HT1080 (cell line): Measurements from ENCODE around the gene ARID1B. TPM values are rescaled to one million over a fixed set of nuclear protein-coding genes. Genes with fewer than 3 reads are reported as not detected.

Experiments
- DNase-seq: peaks from one replicate; pipeline ENCODE4 v3.0.0-alpha.2; 2015; ENCODE audit warnings: low read depth
- total RNA-seq: library from RNA; depleted of rRNA; stranded (reverse); fragments of >200 nt; shearing (Covaris generic); gene quantifications from 2 replicates; pipeline ENCODE4 v1.2.3, GENCODE V29; 2014

ARID1B gene
- total RNA-seq, 1 experiment from 2014 or later, result 11.2 TPM

DNA sequence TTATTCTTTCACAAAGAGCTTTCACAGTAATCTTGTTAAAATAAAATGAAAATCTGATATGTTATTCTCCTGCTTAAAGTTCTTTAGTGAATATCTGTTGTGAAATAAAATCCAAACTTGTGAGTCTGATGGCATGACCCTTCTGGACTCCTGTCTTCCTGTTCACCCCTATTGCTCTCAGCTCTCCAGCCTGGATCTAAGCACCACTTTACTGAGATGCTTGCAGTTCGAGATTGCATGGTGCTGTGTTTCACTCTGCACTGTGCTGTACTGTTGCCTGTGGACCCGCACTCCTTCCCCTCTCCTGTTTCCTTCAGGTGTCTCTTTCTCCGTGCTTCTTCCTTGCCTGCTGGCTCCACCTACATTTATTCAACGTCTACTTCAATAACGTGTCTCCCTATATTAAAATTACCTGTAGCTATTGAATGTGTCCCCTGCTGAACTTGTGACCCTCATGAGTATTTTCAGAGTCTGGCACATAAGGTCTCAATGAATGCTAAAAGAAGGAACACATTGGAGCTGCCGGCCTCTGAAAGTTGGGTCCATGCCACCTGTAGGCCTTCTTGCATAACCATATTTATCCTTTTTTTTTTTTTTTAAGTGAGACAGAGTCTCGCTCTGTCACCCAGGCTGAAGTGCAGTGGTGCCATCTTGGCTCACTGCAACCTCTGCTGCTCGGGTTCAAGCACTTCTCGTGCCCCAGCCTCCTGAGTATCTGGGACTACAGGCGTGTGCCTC is 100.1 kb downstream of the ARID1B start:
- no peak for DNase-seq

DNA sequence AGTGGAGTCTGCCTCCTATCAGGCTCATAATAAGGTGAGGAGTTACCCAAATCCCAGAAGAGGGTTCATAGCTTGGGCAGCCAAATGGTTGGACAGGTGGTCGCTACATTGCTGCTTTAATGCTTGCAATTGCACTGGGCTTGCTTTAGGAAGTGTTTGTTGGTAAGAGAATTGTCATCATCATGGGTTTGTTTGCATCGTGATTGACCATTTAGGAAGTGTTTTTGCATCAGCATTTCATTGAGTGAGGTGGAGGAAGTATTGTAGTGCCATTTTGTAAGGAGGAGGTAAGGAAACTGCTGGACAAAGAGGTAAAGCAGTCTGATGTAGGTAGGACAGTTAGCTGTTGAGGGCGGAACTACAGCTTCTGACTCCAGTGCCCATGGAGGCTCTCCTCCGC is 101.5 kb downstream of the ARID1B start:
- no peak for DNase-seq

- no peak for DNase-seq
Observed at GRCh38 chr6:156879186-156879585, 102.0 kb downstream of the ARID1B start.

GRCh38 chr6:156879591-156879990 is 102.4 kb downstream of the ARID1B start:
- DNase-seq, result no peak

- no peak for DNase-seq
Observed at GRCh38 chr6:156880913-156881312, 103.7 kb downstream of the ARID1B start.

GRCh38 chr6:156881687-156882629 is 104.8 kb downstream of the ARID1B start:
- DNase-seq, result no peak

DNA sequence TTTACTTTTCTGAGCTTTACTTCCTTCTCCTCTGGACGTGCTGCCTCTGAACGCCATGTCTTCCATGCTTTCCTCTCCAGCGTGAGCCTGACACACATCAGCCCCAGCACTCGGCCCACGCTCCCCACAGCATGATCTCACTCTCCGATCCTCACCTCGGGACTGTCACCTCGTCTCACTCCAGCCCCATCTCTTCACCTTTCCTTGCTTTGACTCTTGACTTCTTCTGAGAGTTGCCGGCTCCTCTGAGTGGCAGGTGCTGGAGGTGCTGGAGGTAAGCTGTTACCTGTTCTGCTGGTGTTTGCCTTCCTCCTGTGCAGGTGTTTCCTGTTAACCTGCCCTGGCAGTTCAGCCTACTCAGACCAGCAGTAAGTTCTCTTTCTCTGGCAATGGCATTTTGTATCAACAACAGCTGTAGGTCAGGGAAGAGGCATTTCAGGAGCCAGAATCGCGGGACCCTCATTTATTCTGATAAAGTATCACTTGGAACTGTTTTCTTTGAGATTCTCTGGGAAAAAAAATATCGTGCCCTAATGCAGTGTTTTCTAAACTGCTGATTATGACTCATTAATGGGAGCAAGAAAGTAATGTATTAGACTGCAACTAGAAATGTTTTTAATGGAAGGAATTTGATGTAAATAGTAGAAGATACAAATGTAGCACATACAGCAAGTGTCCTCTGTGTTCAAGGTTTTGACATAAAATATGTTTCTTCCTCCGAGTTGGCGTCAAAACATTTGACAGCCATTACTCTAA is 106.5 kb downstream of the ARID1B start:
- DNase-seq, result no peak

- DNase-seq, result no peak
Observed at GRCh38 chr6:156884306-156884705, 107.1 kb downstream of the ARID1B start.

DNA sequence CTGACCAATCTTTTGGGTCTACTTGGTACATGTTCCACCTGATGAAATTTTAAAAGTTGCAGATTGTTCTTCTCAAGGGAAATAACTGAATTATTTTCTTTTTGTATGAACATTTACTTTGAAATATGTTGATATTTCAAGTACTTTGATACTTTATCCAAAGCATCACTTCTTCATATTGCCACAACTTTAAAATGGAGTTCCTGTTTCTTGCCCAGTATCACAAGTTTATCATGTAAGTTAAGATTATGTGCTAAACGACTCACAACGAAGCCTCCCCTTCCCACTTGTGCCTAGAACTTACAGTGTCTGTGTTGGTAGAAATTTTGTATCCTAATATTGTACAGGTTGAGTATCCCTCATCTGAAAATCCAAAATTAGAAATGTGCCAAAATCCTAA is 108.4 kb downstream of the ARID1B start:
- no peak for DNase-seq

DNA sequence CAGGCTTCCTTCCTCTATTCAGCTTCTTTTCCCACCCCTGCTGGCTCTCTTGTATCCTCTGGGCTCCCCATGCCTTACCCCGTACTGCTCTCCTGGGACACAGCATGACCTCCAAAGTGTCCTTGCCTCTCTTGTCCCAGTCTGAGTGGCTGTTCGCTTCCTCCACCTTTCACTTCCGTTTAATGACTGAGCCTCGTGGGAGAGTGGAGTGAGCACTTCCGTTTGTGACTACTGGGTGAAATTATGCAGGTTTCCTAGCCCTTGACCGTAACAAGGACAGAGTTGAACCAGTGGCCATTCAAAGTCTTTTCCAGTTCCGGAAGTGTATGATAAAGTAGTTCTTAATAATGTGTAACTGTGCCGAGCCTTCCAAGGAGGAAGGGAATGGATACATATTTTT is 109.2 kb downstream of the ARID1B start:
- DNase-seq, result peak; percentile 75

DNA sequence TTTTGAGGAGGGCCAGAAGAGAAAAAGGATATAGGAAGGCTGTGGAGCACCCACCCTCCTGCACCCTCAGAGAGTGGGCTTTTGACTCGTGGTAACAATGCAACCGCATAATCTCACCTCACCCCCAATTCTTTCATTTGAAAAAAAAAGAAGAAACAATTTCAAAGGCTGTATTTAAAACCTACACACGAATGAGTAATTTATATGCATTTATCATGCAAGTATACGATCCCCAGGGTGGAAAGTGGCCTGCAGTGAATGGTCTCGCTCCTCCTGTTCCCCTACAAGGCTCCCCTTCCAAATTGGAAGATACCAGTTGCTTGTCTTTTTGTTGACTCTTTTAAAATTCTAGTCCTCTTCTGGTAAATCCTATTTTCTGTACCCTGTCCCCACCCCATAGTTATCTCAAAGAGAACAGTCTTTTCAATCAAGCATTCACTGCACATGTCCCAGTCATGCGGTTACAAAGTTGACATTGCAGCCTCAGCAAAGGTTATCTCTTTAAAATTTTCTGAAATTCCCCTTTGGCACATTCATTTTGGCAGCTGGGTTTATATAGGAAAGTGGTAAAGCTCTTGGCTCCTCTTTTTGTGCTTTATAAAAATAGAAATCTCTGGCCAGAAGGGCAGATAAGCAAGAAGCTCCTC is 110.6 kb downstream of the ARID1B start:
- no peak for DNase-seq

GRCh38 chr6:156889469-156889868 is 112.3 kb downstream of the ARID1B start:
- no peak for DNase-seq

DNA sequence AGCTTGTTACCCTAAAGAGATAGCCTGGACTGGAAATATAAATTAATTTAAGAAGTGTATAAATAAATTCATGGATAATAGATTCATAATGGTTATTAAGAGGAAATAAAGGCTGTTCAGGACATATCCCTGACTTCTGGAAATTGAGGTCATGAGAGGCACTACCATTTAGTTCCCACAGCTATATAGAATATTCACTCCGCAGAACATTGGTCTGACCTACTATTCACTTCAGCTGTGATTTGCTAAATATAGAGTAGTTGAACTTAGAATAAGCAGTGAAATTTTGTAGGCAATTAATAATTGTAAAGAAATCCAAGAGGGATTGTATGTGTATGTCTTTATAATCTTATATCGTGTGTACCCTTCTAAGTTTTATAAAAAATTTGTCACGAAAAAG is 112.8 kb downstream of the ARID1B start:
- no peak for DNase-seq

- no peak for DNase-seq
Observed at GRCh38 chr6:156890627-156891314, 113.6 kb downstream of the ARID1B start.

- no peak for DNase-seq
Observed at GRCh38 chr6:156897907-156898531, 120.8 kb downstream of the ARID1B start.

DNA sequence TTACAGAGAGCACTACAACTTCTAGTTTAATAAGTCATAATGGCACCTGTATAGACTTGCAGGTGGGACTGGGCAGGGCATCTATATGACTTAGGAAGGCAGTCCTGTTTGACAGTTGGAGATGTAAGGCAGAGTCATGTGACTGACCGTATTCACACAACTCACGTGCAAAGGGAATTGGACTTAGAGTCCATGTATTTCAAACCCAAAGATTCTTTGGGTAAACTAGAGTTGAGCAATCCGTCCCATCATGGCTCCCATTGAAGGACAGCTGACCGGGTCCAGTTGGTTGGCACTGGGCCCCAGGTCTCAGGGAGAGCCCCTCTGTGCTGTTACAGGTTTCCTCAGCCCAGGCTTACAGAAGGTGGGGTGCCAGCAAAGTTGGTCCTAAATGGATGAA is 121.9 kb downstream of the ARID1B start:
- DNase-seq, result no peak

- no peak for DNase-seq
Observed at GRCh38 chr6:156899532-156900135, 122.5 kb downstream of the ARID1B start.

- DNase-seq, result no peak
Observed at GRCh38 chr6:156900292-156900691, 123.1 kb downstream of the ARID1B start.

- DNase-seq, result no peak
Observed at GRCh38 chr6:156901309-156902019, 124.3 kb downstream of the ARID1B start.
